ENCODE data around the gene TBX15.

The TBX15 gene

GRCh38 chr1:118866330-118866729 is 121.8 kb downstream of the TBX15 start:
- H3K4me3 ChIP-seq (ENCODE audit: low read depth, low read length), result no peak overlapping the region
- no peak for TF ChIP-seq CTCF (IDR thresholded peaks at IDR 0.05; ENCODE audit: low read depth, low read length)

GRCh38 chr1:118863688-118864087 is 124.5 kb downstream of the TBX15 start:
- no peak for TF ChIP-seq CTCF (IDR thresholded peaks at IDR 0.05; ENCODE audit: low read depth, low read length)

GRCh38 chr1:118862755-118863154 is 125.4 kb downstream of the TBX15 start:
- no peak for TF ChIP-seq CTCF (IDR thresholded peaks at IDR 0.05; ENCODE audit: low read depth, low read length)
- H3K4me3 ChIP-seq (ENCODE audit: low read depth, low read length), result no peak overlapping the region

More at GRCh38 chr1:118863688-118864087, 124.5 kb downstream of the TBX15 start:
- no peak overlapping the region for H3K4me3 ChIP-seq (ENCODE audit: low read depth, low read length)

GRCh38 chr1:118861216-118861615 is 126.9 kb downstream of the TBX15 start:
- TF ChIP-seq CTCF (IDR thresholded peaks at IDR 0.05; ENCODE audit: low read depth, low read length), result no peak
- no peak overlapping the region for H3K4me3 ChIP-seq (ENCODE audit: low read depth, low read length)

- TF ChIP-seq CTCF (IDR thresholded peaks at IDR 0.05; ENCODE audit: low read depth, low read length), result no peak
- no peak overlapping the region for H3K4me3 ChIP-seq (ENCODE audit: low read depth, low read length)
Observed at GRCh38 chr1:118859999-118860398, 128.1 kb downstream of the TBX15 start.

GRCh38 chr1:118846443-118846842 is 141.7 kb downstream of the TBX15 start:
- H3K4me3 ChIP-seq (ENCODE audit: low read depth, low read length), result no peak overlapping the region
- TF ChIP-seq CTCF (IDR thresholded peaks at IDR 0.05; ENCODE audit: low read depth, low read length), result no peak

GRCh38 chr1:118842452-118843201 is 145.5 kb downstream of the TBX15 start:
- no peak overlapping the region for H3K4me3 ChIP-seq (ENCODE audit: low read depth, low read length)
- no peak for TF ChIP-seq CTCF (IDR thresholded peaks at IDR 0.05; ENCODE audit: low read depth, low read length)

All from WI38 (cell line).